GM12878 (cell line): ENCODE data around the gene FOXP1.

ENCODE experiments used
- BACH1 ChIP-seq: fragments of 450-650 bp; IDR thresholded peaks from 2 replicates; pipeline ENCODE4 v1.6.1; 2017; ENCODE audit warnings: mild to moderate bottlenecking, borderline replicate concordance
- CEBPZ ChIP-seq: fragments of 150-350 bp; IDR thresholded peaks from 2 replicates; pipeline ENCODE4 v1.6.1; 2016; ENCODE audit warnings: low read depth, low read length
- CREB1 ChIP-seq: IDR thresholded peaks from 2 replicates; pipeline ENCODE4 v1.6.1; 2012; ENCODE audit warnings: low read depth, mild to moderate bottlenecking, inconsistent platforms
- CTCF ChIP-seq, 3 experiments: IDR thresholded peaks in 2 of 3; conservative IDR thresholded peaks in 1 of 3; 2 replicates each; pipeline ENCODE4 v1.5.1; 2011; ENCODE audit warnings: low read depth in 3 of 3, low read length in 3 of 3, mild to moderate bottlenecking in 3 of 3, control low read depth in 2 of 3, moderate library complexity in 2 of 3, inconsistent platforms in 1 of 3, mixed read lengths in 1 of 3; ENCODE audit not compliant: control insufficient read depth in 2 of 3, insufficient read depth in 1 of 3; ENCODE audit errors: extremely low read depth in 1 of 3
- EGR1 ChIP-seq, 2 experiments: IDR thresholded peaks; 1 replicate in 1 of 2; 2 replicates in 1 of 2; pipeline ENCODE4 v1.6.1; 2011 to 2012; ENCODE audit warnings: low read depth in 2 of 2, low read length in 2 of 2, borderline replicate concordance in 1 of 2, mild to moderate bottlenecking in 1 of 2, moderate library complexity in 1 of 2
- EP300 ChIP-seq, 2 experiments: fragments of 150-350 bp in 1 of 2; IDR thresholded peaks; 2 replicates each; pipeline ENCODE4 v1.6.1; 2011 to 2012; ENCODE audit warnings: low read depth in 2 of 2, low read length in 2 of 2, borderline replicate concordance in 1 of 2, improper control_type of control experiment in 1 of 2, inconsistent platforms in 1 of 2; ENCODE audit not compliant: control insufficient read depth in 1 of 2
- EZH2 ChIP-seq: IDR thresholded peaks from 2 replicates; pipeline ENCODE4 v1.6.1; 2012; ENCODE audit warnings: low read depth, mild to moderate bottlenecking, control low read depth, inconsistent platforms, low read length, borderline replicate concordance; ENCODE audit not compliant: control insufficient read depth
- FOXM1 ChIP-seq: IDR thresholded peaks from 2 replicates; pipeline ENCODE4 v1.6.1; 2012; ENCODE audit warnings: low read depth, mild to moderate bottlenecking, inconsistent platforms, low read length, moderate library complexity
- MAX ChIP-seq: IDR thresholded peaks from 2 replicates; pipeline ENCODE4 v1.6.1; 2012; ENCODE audit warnings: low read depth, low read length, improper control_type of control experiment
- MXI1 ChIP-seq: fragments of 150-350 bp; IDR thresholded peaks from 2 replicates; pipeline ENCODE4 v1.6.1; 2011; ENCODE audit warnings: low read depth, mild to moderate bottlenecking, inconsistent platforms, low read length, improper control_type of control experiment
- POLR2A ChIP-seq: IDR thresholded peaks from 2 replicates; pipeline ENCODE4 v1.6.1; 2011; ENCODE audit warnings: low read depth, mild to moderate bottlenecking, low read length
- POLR2AphosphoS5 ChIP-seq: IDR thresholded peaks from 2 replicates; pipeline ENCODE4 v1.6.1; 2011; ENCODE audit warnings: mild to moderate bottlenecking, low read length, inconsistent platforms
- ZNF274 ChIP-seq: IDR thresholded peaks from one replicate; pipeline ENCODE4 v1.8.0; 2011; ENCODE audit not compliant: insufficient read length, insufficient read depth
- TF ChIP-seq, protein P1 (sequence below): fragments of 450-650 bp; IDR thresholded peaks from 2 replicates; pipeline ENCODE4 v1.6.1; 2017; ENCODE audit warnings: antibody characterized with exemption, mild to moderate bottlenecking, moderate library complexity

GRCh38 chr3:71328926-71329325 is 254.6 kb downstream of the FOXP1 start:
- TF ChIP-seq CREB1 = no peak
- TF ChIP-seq BACH1 = no peak
- TF ChIP-seq MXI1 = no peak
- no peak for TF ChIP-seq MAX
- TF ChIP-seq EP300 (IDR thresholded peaks at IDR 0.05; ENCODE audit: borderline replicate concordance in 1 of 2, control insufficient read depth in 1 of 2, low read depth in 2 of 2, low read length in 2 of 2) = no peak
- no peak for TF ChIP-seq EGR1 (IDR thresholded peaks at IDR 0.05; ENCODE audit: borderline replicate concordance in 1 of 2, low read depth in 2 of 2, low read length in 2 of 2)
- no peak for TF ChIP-seq POLR2AphosphoS5
- no peak for TF ChIP-seq POLR2A
- no peak for TF ChIP-seq CTCF (IDR thresholded peaks at IDR 0.05 in 2 of 3, conservative IDR thresholded peaks at IDR 0.05 in 1 of 3; ENCODE audit: control insufficient read depth in 2 of 3, extremely low read depth in 1 of 3, insufficient read depth in 1 of 3, low read depth in 3 of 3, low read length in 3 of 3)
- no peak for TF ChIP-seq ZNF274
- no peak for TF ChIP-seq CEBPZ
- TF ChIP-seq, protein P1, sequence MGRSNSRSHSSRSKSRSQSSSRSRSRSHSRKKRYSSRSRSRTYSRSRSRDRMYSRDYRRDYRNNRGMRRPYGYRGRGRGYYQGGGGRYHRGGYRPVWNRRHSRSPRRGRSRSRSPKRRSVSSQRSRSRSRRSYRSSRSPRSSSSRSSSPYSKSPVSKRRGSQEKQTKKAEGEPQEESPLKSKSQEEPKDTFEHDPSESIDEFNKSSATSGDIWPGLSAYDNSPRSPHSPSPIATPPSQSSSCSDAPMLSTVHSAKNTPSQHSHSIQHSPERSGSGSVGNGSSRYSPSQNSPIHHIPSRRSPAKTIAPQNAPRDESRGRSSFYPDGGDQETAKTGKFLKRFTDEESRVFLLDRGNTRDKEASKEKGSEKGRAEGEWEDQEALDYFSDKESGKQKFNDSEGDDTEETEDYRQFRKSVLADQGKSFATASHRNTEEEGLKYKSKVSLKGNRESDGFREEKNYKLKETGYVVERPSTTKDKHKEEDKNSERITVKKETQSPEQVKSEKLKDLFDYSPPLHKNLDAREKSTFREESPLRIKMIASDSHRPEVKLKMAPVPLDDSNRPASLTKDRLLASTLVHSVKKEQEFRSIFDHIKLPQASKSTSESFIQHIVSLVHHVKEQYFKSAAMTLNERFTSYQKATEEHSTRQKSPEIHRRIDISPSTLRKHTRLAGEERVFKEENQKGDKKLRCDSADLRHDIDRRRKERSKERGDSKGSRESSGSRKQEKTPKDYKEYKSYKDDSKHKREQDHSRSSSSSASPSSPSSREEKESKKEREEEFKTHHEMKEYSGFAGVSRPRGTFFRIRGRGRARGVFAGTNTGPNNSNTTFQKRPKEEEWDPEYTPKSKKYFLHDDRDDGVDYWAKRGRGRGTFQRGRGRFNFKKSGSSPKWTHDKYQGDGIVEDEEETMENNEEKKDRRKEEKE = no peak
- TF ChIP-seq EZH2 = no peak
- TF ChIP-seq FOXM1 = no peak
